ENCODE data around the gene ZC3H8.

- TF ChIP-seq CTCF (IDR thresholded peaks at IDR 0.05) (peak in 3 of 4 donors; percentile 34 to 38 (median 35)), POLR2A (IDR thresholded peaks at IDR 0.05) (no peak)
Observed at GRCh38 chr2:112216167-112216566, 38.7 kb downstream of the ZC3H8 start.

All from right lobe of liver (tissue), 4 donors.